Measurements from ENCODE around the gene DGKH.

Gene DGKH, protein sequence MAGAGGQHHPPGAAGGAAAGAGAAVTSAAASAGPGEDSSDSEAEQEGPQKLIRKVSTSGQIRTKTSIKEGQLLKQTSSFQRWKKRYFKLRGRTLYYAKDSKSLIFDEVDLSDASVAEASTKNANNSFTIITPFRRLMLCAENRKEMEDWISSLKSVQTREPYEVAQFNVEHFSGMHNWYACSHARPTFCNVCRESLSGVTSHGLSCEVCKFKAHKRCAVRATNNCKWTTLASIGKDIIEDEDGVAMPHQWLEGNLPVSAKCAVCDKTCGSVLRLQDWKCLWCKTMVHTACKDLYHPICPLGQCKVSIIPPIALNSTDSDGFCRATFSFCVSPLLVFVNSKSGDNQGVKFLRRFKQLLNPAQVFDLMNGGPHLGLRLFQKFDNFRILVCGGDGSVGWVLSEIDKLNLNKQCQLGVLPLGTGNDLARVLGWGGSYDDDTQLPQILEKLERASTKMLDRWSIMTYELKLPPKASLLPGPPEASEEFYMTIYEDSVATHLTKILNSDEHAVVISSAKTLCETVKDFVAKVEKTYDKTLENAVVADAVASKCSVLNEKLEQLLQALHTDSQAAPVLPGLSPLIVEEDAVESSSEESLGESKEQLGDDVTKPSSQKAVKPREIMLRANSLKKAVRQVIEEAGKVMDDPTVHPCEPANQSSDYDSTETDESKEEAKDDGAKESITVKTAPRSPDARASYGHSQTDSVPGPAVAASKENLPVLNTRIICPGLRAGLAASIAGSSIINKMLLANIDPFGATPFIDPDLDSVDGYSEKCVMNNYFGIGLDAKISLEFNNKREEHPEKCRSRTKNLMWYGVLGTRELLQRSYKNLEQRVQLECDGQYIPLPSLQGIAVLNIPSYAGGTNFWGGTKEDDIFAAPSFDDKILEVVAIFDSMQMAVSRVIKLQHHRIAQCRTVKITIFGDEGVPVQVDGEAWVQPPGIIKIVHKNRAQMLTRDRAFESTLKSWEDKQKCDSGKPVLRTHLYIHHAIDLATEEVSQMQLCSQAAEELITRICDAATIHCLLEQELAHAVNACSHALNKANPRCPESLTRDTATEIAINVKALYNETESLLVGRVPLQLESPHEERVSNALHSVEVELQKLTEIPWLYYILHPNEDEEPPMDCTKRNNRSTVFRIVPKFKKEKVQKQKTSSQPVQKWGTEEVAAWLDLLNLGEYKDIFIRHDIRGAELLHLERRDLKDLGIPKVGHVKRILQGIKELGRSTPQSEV

DNA sequence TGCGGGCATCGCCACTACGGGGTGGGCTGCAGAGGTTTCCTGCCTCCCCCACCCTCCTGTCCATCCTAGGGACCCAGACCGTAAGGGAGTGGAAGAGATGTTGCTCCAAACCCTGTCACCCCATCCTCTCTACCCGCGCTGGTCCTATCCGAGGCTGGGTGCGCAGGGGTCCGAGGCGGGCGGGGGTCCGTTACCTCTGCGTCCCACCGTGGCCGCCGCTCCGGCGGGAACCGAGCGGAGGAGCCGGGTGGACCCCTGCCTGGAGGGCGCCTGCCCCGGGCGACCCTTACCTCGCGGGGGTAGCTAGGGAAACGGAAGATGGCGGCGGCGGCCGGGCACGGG lies at the start of gene DGKH:
Gene DGKH (plus strand): TSS at position 307 of the 342 bp plus-strand sequence. CDS start 126 bp downstream, outside the sequence.
- no peak for DNase-seq (ENCODE audit: low read depth in 3 of 3)

DNA sequence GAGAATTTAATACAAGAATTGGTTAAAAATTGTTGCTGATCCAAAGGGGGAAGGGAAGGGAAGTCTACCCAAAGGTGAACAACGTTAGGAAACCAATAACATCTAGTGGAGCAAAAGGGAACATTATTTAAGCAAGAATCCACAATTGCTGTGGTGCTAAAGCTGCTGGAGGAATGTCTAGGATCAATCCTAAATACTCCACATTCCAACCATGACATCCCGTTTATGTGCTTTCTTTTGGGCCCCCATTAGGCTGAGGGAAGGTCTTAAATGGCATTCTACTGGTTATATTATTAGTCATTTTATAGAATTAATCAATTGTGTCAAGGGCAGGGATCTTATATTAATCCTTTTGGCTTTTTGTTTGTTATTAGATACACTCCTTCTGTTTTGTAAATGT lies 47.6 kb upstream of the DGKH start:
- no peak for DNase-seq (ENCODE audit: low read depth in 3 of 3)

DNA sequence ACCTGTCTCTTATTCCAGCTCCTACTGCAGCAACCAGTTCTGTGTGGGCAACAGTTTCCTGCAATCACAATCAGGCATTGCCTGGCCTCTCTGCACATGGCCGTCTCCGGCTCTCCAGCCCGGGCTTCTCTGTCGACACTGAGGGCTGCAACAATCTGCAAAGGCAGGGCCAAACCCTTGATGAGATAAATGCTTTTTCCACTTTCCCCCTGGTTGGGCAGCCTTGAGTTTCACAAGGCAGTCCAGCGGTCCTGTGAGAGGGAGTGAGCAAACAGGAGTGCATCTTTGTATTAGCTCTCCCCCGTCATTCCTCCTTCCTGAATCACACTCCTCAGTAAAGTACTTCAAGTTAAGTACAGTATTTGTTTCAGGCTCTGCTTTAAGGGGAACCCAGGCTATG lies 46.9 kb upstream of the DGKH start:
- DNase-seq (ENCODE audit: low read depth in 3 of 3), result no peak

DNA sequence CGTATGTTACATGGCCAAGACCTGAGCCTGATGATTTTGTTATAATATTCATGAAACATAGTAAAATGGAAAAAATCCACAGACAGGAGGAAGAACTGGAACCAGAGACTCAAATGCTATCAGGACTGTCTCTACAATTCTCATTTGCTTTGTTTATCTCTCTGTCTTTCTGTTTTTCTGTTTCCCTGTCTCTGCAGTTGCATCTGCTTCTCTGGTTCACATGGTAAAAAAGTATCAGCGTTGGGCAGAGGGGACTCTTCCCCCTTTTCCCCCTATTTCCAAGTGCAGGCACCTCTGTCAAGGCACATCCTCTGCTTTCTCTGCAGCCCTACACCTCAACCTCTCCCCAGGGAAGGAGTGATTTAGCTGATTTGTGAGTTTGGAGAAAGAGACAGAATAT lies 46.4 kb upstream of the DGKH start:
- no peak for DNase-seq (ENCODE audit: low read depth in 3 of 3)

DNA sequence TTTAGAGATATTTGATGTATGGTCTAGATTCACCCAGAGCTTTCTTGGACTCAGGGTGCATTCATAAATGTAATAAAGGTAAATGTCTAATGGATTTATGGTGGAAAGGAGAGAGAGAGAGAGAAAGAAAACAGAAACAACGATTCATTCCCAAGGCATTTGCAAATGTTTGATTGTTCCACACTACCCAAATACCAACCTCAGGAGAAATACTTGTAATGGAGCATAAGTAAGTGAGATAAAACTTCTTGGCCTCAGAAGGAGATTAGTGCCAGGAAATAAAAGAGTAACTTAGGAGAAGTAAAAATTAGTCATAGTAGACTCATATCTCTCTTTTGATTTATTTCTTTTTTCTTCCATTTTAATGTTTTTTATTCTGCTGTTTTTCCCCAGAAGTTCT lies 40.6 kb upstream of the DGKH start:
- DNase-seq (ENCODE audit: low read depth in 3 of 3), result no peak

DNA sequence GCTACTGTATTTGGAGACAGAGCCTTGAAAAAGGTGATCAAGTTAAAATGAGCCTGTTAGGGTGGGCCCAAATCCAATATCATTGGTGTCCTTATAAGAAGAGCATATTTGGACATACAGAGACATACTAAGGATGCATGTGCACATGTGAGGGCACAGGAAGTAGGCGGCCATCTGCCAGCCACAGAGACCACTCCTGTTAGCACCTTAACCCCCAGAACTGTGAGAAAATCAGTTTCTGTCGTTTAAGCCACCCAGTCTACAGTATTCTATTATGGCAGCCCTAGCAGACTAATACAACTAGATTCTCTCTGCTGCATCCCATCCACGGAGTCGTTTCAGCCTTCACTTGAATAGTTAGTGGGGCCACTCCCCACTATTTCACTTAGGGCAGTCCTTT lies 39.4 kb upstream of the DGKH start:
- no peak for DNase-seq (ENCODE audit: low read depth in 3 of 3)

DNA sequence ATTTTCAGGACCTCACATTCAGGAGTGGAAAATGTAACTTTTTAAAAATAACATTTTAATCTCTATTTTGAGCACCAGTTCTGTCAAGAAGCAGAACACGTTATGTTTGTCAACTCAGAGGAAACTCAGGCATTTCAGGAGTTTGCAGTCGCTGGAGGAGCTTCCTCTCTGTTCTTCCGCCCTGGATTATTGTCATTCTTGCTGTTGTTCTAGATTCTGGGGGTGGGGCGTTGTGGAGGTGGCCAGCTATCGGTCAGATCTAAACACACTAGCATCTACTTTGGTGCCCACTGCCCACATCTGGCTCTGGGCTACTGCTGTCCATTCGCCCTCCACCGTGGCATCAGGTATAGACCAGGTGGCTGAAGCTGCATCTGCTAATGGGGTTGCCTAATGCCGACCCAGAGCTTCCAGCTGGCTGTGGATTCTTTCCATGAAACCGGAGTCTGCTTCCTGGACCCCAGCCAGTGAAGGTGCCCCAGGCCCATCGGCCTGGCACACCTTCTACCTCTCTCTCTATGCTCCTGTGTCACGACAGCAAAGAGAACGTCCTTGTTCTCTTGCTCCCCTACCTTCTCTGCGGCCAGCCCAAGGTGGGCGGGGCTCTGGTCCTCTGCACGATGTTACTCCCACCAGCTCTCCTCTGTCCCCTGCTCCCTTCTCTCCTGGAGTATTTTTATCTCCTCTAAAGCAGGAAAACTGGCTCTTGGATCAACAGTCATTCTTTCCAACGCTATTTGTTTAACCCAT lies 36.7 kb upstream of the DGKH start:
- DNase-seq (ENCODE audit: low read depth in 3 of 3), result no peak

DNA sequence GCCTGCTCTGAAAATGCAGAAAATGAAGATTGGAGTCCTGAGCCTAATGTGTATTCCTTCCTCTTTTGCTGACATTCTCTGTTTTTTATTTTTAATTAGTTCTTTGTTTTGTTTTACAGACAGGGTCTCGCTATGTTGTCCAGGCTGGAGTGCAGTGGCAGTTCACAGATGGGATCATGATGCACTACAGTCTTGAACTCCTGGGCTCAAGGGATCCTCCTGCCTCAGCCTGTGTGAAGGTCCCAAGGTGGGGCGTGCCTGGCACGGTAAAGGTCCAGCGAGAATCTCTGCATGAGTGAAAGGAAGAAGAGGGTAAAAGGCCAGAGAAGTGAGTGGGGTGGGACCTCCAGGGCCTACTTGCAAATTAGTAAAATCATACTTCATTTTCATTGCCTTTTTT lies 34.3 kb upstream of the DGKH start:
- DNase-seq (ENCODE audit: low read depth in 3 of 3), result no peak

DNA sequence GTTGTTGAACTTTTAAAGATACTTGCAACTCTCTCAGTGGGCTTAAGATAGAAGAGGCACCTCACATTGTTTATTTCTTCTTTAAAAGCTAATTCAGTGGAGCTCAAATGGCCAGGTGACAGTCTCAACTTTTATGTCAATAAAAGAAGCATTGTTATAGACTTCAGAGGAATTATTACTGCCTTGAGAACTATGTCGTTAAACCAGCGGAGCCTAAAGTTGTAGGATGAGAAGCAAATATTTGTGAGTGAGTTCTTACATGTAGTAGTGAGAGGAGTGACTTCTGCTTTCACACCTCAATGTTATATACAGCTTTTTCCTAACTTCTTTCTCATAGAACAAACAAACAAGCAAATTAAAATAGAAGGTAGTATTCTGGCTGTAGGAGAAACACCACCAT lies 31.2 kb upstream of the DGKH start:
- no peak for DNase-seq (ENCODE audit: low read depth in 3 of 3)

DNA sequence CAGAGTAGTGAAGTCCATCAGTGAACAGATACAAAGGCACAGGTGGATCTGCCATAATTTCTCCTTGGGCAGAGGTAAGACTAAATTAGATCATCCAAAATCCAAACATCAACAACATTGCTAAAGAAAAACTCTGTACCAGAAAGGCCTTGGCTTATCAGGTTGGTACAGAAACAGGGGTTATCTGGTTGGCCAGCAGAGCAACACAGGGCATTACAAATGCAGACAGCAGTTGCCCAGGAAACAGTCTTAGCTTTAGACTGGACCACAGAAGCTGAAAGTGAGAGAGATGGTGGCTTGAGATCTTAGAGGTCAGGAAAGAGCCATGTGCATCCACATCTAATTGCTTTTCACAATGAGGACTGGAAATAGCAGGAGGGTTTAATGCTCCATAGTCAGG lies 26.6 kb upstream of the DGKH start:
- DNase-seq (ENCODE audit: low read depth in 3 of 3), result no peak

DNA sequence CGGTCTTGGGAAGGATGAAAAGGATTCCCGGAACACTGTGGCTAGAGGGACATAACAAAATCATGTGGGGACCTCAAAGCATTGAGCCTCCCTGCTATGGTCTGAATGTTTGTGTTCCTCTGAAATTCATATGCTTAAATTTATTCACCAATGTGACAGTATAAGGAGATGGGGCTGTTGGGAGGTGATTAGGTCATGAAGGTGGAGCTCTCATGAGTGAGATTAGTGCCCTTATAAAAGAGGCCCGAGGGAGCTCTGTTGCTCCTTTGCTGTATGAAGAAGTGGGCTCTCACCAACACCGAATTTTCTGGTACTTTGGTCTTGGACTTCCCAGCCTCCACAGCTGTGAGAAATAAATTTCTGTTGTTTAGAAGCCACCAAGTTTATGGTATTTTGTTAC lies 26.1 kb upstream of the DGKH start:
- DNase-seq (ENCODE audit: low read depth in 3 of 3), result no peak

DNA sequence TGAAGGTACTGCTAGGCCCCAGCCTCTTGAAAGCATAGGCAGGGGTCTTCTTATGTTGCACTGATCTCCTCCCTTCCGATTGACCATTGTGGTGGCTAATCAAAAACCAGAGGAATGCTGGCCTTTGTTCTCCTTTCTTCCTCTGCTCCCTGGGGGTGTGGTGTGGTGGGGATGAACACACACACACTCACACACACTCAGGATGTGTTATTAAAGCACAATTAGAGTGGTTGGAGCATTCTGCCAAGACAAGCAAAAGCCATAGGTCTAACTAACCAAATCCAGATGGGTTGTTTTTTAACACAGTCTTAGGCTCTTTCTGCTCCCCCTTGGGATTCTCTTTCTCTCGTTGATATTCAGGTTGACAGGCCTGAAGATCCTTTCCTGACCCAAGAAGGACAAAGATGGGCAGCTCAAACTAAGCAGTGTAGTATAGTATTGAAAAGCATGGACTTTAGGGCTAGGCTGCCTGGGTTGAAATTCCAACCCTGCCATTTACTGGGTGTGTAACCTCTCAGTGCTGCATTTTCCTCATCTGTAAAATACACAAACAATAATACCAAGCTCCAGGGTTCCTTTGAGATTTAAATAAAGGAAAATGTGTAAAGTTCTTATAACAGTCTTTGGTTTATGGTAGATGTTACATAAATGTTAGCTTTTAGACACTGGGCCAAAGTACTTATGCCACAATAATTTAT lies 25.5 kb upstream of the DGKH start:
- no peak for DNase-seq (ENCODE audit: low read depth in 3 of 3)

DNA sequence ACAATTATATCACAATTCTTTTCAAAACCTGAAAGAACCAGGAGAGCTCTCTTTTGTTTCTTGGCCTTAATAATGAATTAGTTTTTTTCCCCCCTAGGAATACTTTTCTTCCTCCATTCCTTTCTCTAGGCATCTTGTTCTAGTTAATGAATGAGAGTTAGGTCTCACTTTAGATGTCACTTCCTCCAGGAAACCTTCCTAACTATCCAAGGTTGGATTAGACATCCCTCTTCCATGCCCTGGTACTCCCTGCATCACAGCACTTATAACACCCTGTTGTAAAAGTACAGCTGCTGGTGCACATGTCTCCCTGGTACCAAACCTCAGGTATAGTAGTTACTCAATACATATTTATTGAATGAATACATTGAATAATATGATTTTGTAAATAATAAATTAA lies 21.2 kb upstream of the DGKH start:
- no peak for DNase-seq (ENCODE audit: low read depth in 3 of 3)

DNA sequence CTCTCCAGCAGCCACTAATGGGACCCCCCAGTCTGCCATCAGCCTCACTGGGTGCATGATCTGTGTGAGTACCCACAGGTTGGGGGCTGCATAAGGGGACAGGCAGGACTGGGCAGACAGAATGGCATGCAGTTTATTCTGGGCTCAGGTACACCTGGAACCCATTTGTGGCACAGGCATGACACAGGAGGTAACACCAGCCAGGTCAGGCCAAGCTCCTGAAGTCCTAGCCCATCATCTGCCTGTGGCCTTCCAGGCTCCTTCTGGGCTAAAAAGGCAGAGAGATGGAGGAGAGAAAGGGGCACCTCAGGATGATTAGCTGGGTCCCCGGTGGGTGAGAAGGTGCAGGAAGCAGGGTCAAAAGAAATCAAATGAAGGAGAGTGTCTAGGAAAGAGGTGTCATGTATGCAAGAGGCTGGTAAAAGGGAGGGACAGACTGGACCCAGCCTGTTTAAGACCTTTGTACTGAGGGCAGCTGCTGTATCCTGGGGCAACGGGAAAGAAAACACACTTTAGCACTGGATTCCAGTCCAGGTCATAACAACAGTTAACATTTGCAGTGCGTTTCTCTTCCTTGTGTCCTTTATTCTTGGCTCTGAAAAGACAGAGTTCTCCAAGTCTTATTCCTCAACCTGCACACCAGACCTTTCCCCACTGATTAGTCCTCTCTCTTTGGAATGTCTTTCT lies 20.2 kb upstream of the DGKH start:
- DNase-seq (ENCODE audit: low read depth in 3 of 3), result no peak

DNA sequence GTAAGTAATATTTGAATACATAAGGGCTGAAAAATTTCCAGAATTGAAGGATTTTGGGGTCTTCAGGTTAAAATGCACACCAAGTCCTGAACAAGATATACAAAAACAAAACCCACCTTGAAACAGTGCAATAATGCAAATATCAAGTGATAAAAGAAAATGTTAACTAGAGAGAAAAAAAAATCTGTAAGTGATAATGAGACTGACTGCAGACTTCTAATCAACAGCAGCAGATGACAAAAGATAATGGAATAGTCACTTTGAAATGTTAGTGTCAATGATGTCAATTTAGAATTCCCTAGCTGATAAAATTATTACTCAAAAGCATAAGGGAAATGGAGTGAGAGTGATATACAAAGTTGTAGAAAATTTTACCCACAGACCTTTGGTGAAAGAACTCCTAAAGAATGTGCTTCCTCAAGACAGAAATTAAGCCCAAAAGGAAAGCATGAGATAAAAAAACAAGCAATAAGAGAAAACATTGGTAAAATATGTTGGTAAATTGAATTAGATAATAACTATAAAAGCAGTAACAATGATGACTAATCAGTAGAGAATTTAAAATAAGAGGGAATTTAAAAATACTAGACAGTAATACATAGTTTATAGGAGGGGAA lies 12.4 kb upstream of the DGKH start:
- no peak for DNase-seq (ENCODE audit: low read depth in 3 of 3)

DNA sequence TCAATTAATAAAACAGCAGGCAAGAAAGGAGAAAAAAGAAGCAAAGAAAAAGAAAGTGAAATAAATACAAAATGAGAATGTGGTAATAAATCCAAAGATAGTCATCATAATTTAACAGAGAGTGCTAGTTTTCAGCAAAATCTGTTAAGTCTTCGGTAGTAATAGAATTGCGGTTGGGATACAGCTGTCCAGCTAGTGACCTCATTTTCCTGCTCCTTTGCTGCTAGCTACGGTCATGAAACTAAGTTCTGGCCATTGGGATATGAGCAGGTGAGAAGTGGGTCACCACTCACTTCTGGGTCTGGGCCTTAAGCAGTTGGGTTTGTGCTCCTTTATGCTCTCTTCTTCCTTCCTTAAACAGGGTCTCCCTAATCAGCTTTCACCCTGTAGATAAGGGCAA lies 11.7 kb upstream of the DGKH start:
- no peak for DNase-seq (ENCODE audit: low read depth in 3 of 3)

DNA sequence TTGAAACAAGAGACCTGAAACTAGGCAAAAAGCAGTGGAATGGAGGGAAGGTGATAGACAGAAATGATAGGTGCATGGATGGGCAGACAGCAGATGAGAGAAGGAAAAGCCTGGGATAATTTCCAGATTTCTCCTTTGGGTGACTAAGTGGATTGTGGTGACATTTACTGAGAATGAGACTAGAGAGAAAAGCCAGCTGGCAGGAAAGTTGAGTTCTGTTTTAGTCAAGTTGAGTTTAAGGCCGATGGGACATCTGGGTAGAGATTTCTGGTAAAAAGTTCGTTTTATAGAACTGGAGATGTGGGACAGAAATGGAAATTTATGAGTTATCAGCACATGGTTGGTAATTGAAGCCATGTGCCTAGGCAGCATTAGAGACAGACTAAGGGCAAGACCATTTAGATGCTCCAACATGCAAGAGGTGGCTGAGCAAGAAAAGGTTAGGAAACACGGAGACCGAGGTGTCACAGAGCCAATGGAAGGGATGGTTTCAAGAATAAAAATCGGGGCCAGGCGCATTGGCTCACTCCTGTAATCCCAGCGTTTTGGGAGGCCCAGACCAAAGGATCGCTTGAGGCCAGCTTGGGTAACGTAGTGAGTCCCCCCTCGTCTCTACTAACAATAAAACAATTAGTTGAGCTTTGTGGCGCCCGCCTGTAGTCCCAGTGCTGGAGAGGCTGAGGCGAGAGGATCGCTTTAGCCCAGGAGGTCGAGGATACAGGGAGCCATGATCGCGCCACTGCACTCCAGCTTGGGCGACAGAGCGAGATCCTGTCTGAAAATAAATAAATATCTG lies 9.6 kb upstream of the DGKH start:
- DNase-seq (ENCODE audit: low read depth in 3 of 3), result no peak

DNA sequence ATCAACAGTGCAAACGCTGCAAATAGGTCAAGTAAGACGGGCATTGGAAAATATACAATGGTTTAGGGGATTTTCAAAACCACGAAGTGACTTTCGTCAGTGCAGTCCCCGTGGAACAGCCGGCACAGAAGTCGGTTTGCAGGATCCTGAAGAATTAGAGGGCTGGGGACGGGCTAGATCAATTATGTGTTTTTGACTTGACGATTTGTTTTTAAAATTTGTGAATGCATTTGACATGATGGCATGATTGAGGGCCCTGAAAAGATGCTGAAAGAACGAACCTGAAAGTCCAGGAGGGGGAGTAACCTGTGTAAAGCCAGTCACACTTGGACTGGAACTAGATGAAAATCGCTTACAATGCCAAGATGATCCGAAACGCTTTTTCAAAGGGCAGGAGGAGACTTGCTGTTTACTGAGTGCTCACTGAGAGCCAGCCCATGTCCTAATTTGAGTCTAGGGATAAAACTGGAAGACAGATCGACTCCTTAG lies 8.9 kb upstream of the DGKH start:
- DNase-seq (ENCODE audit: low read depth in 3 of 3), result no peak

Data from stimulated activated CD4-positive, alpha-beta T cell treated with anti-CD3 and anti-CD28 coated beads, TNF-alpha, amount 100 ng/mL, for 48 hours (primary cell).